Measurements from ENCODE around the gene PLOD2.

Gene PLOD2

DNA sequence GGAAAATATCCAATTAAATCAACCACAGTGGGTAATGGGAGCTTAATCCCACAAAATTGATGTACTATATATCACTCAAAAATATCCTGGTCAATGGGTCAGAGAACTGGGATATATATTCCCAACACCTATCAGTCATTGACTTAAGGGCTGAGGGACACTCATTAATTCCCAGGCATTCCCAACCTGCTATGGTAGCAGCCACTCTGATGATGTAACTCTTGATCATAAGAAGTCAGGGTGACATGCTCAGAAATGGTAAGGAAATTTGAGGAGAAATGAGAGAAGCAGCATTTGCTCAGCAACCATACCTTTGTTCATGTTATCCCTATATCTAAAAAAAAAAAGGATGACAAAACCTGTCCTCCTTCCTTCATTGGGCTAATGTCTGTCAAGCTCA is 3.1 kb upstream of the PLOD2 start:
- no peak for DNase-seq (ENCODE audit: low read depth in 1 of 2, low spot score in 1 of 2)
- in situ Hi-C loops (cut with HindIII; ENCODE audit: low pct_unique_long_range_greater_than_20kb, low sequenced_read_pairs), result no loop called here
- TF ChIP-seq JUND (IDR thresholded peaks at IDR 0.05; ENCODE audit: low read depth), result no peak

DNA sequence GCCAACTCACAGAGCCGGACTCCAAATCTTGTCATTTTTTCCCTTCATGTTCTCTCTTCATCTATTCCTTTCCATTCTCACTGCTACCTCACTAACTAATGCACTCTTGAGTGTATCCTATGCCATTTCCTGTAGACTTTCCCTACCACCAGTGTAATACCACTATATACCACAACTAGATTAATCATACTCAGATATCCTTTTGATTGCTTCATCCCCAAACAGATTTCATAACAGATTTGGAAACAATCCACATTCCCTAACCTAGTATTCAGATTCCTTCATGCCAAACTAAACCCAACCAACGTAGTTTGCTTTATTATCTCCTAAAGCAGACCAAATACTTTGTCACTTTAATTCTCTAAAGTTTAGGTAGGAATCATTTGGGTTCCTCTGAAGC is 2.6 kb upstream of the PLOD2 start:
- no peak for TF ChIP-seq JUND (IDR thresholded peaks at IDR 0.05; ENCODE audit: low read depth)
- in situ Hi-C loops (cut with HindIII; ENCODE audit: low pct_unique_long_range_greater_than_20kb, low sequenced_read_pairs), result no loop called here
- no peak for DNase-seq (ENCODE audit: low read depth in 1 of 2, low spot score in 1 of 2)

DNA sequence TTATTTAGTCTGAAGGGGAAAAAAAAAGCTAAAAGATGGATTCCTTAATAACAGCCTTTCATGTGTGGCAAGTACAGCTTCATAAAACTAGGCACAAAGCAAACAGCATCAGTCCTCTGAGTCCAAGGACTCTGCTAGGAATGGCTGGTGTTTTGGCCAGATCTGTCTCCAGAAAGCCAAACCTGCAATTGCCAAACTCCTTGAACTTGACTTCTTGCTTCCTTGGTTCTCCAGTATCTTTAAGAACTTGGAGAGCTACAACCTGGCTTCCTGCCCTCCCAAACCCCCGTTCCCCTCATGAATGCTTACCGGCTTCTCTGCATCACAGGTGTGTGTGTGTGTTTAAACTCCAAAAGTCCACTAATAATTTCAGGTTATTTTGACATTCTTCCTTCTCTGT is 1.6 kb upstream of the PLOD2 start:
- no peak for TF ChIP-seq JUND (IDR thresholded peaks at IDR 0.05; ENCODE audit: low read depth)
- in situ Hi-C loops (cut with HindIII; ENCODE audit: low pct_unique_long_range_greater_than_20kb, low sequenced_read_pairs), result no loop called here
- DNase-seq (ENCODE audit: low read depth in 1 of 2, low spot score in 1 of 2), result no peak

GRCh38 chr3:146161663-146162002 is 649 bp upstream of the PLOD2 start:
- DNase-seq (ENCODE audit: low read depth in 1 of 2, low spot score in 1 of 2), result no peak

GRCh38 chr3:146160321-146160963 is 542 bp downstream of the PLOD2 start:
- in situ Hi-C loops (cut with HindIII; ENCODE audit: low pct_unique_long_range_greater_than_20kb, low sequenced_read_pairs), result no loop called here
- DNase-seq (ENCODE audit: low read depth in 1 of 2, low spot score in 1 of 2), result peak; percentile 67 to 94
- TF ChIP-seq JUND (IDR thresholded peaks at IDR 0.05; ENCODE audit: low read depth), result no peak

More at GRCh38 chr3:146161663-146162002, 649 bp upstream of the PLOD2 start:
- in situ Hi-C loops (cut with HindIII; ENCODE audit: low pct_unique_long_range_greater_than_20kb, low sequenced_read_pairs), result no loop called here
- no peak for TF ChIP-seq JUND (IDR thresholded peaks at IDR 0.05; ENCODE audit: low read depth)

- no peak for DNase-seq (ENCODE audit: low read depth in 1 of 2, low spot score in 1 of 2)
- TF ChIP-seq JUND (IDR thresholded peaks at IDR 0.05; ENCODE audit: low read depth), result no peak
- in situ Hi-C loops (cut with HindIII; ENCODE audit: low pct_unique_long_range_greater_than_20kb, low sequenced_read_pairs), result no loop called here
Measured at GRCh38 chr3:146159616-146160320, 1.2 kb downstream of the PLOD2 start.

DNA sequence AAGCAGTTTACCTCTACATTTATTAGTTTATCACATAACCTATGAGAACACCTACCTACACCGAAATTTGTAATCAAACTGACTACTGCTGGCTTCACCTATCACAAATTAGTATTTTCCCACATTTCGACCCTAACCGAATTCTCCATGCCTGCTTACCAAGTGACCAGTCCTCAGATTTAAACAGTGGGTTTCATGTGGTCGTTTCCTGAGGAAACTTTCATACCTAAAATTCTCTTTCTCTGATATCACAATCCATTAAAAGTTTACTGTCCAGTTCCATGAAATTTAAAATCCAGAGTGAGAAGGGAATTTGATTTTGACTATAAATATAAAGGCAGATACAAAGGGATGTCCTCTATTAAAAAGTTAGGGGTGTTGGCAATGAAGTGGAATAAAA is 1.9 kb downstream of the PLOD2 start:
- in situ Hi-C loops (cut with HindIII; ENCODE audit: low pct_unique_long_range_greater_than_20kb, low sequenced_read_pairs), result no loop called here
- no peak for DNase-seq (ENCODE audit: low read depth in 1 of 2, low spot score in 1 of 2)
- no peak for TF ChIP-seq JUND (IDR thresholded peaks at IDR 0.05; ENCODE audit: low read depth)

DNA sequence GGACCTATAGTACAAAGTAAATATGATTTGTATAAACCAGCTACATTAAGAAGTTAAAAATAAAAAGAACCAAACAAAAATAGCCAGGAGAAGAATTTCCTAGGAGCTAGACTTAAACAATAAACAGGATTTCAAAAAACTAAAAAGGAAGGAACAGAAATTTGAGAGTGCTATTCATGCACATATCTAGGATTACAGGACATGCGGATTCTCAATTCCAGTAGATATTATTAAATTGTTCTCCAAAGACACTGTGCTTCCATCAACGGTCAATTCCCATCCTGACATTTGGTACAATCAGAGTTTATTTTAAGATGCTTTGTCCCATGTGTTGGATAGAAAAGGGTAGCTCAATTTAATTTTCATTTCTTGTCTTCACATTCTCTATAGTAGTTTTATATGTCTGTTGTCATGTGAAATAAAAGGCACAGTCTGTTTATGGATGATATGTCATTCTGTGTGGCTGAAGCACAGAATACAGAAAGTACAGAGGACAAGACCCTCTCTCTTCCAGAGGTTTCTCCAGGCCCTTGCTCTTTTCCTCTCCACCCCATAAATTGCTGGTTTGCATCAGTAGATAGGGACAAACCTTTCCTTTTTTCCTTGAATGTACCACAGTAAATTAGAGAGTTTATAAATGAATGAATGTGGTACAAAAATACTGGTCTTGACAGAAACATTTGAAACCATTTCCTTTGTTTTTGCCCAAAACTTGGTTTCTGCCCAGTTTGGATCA is 3.5 kb downstream of the PLOD2 start:
- in situ Hi-C loops (cut with HindIII; ENCODE audit: low pct_unique_long_range_greater_than_20kb, low sequenced_read_pairs), result no loop called here
- no peak for TF ChIP-seq JUND (IDR thresholded peaks at IDR 0.05; ENCODE audit: low read depth)
- DNase-seq (ENCODE audit: low read depth in 1 of 2, low spot score in 1 of 2), result no peak

- in situ Hi-C loops (cut with HindIII; ENCODE audit: low pct_unique_long_range_greater_than_20kb, low sequenced_read_pairs), result no loop called here
- peak in 1 of 2 experiments; percentile 78 for DNase-seq (ENCODE audit: low read depth in 1 of 2, low spot score in 1 of 2)
- no peak for TF ChIP-seq JUND (IDR thresholded peaks at IDR 0.05; ENCODE audit: low read depth)
Measured at GRCh38 chr3:146156666-146157314, 4.2 kb downstream of the PLOD2 start.

DNA sequence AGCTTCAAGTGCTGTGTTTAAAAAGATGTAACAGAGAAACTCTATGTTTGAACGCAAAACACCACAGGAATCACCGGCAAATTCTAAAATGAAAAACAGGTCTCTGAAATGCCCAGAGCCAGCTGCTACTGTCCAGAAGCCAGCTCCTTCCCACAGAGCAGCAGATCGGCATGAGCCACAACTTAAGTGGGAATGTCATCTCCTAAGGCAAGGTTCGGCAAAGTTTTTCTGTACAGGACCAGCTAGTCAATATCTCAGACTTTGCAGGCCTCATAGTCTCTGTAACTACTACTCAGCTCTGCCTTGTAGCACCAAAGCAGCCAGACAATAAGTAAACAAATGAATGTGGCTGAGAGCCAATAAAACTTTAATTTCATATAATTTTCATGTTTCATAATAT is 4.9 kb downstream of the PLOD2 start:
- no peak for TF ChIP-seq JUND (IDR thresholded peaks at IDR 0.05; ENCODE audit: low read depth)

DNA sequence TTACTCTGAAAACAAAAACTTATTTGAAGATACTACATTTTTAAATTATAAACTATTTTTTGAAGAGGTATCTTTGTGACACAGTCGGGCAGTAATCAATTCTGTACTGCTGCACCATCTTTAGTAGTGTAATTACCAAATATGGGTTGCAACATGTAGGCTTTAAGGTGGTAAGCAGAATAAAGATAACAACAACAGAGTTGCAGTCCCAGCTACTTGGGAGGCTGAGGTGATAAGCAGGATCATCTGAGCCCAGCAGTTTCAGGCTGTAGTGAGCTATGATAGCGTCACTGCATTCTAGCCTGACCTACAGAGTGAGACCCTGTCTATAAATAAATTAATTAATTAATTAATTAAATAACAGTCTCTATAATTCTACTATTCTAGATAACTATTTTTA is 6.0 kb downstream of the PLOD2 start:
- in situ Hi-C loops (cut with HindIII; ENCODE audit: low pct_unique_long_range_greater_than_20kb, low sequenced_read_pairs), result no loop called here
- TF ChIP-seq JUND (IDR thresholded peaks at IDR 0.05; ENCODE audit: low read depth), result no peak
- no peak for DNase-seq (ENCODE audit: low read depth in 1 of 2, low spot score in 1 of 2)

More for the DNA sequence above, 4.9 kb downstream of the PLOD2 start:
- in situ Hi-C loops (cut with HindIII; ENCODE audit: low pct_unique_long_range_greater_than_20kb, low sequenced_read_pairs), result no loop called here
- peak in 1 of 2 experiments; percentile 48 for DNase-seq (ENCODE audit: low read depth in 1 of 2, low spot score in 1 of 2)

GRCh38 chr3:146154316-146154715 is 6.7 kb downstream of the PLOD2 start:
- no peak for DNase-seq (ENCODE audit: low read depth in 1 of 2, low spot score in 1 of 2)
- TF ChIP-seq JUND (IDR thresholded peaks at IDR 0.05; ENCODE audit: low read depth), result no peak
- in situ Hi-C loops (cut with HindIII; ENCODE audit: low pct_unique_long_range_greater_than_20kb, low sequenced_read_pairs), result no loop called here

DNA sequence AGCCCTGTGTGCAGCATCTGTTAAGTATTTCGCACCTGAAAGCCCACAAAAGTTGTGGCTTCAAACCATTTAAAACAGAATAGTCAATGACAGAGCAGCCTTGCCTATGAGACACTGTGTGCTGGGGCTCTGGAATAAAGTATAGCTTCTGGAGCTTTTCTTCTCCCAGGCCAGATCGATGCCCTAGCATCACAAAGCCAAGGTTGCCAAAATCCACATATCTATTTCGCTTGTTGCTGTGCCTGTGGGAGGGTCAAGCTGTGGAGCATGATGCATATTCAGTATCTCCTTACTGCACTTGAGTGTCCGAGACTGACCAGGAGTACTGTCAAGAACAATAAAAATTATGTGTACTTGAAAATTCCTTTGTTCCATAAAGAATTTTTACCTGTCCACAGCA is 7.6 kb downstream of the PLOD2 start:
- no peak for DNase-seq (ENCODE audit: low read depth in 1 of 2, low spot score in 1 of 2)
- in situ Hi-C loops (cut with HindIII; ENCODE audit: low pct_unique_long_range_greater_than_20kb, low sequenced_read_pairs), result no loop called here
- no peak for TF ChIP-seq JUND (IDR thresholded peaks at IDR 0.05; ENCODE audit: low read depth)

Measured in T47D (cell line).